HPDE6-E6E7 (cell line): ENCODE measurements around the gene GIMAP1.

Experiments used
- DNase-seq: peaks from one replicate; pipeline ENCODE4 v3.0.0; 2011; ENCODE audit warnings: missing footprints; ENCODE audit errors: extremely low spot score

GIMAP1 gene

DNA sequence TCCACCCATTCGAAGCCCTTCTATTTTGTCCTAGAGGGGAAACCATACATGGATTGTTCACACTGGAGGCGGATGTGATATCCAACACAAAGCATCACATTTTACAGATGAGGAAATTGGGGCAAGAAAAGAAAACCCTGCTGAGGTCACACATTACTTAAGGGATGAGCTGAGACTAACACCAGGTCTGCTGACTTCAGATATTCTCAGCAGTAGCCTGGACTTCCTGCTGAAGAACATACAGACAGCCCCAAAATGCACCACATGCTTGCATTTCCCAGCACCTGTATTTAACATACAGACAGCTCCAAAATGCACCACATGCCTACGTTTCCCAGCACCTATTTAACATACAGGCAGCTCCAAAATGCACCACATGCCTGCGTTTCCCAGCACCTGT lies 32.0 kb downstream of the GIMAP1 start:
- no peak for DNase-seq

DNA sequence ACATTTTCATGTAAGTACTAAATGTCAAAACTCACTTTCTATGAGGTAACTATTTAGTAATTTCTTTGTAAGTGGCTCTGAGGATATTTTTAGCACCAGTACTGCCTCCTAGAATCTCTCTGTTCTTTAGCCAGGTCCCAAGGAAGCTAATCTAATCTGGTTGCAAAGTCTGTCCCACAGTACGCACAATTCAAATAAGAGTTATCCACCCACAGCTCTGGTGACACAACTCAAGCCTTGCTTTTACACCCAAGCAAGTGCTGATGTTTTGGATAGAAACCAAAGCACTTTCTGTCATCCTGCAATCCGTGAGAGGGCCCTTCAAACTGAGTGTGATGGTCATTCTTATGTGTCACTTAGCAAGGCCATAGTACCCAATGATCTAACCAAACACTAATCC lies 35.3 kb downstream of the GIMAP1 start:
- no peak for DNase-seq

DNA sequence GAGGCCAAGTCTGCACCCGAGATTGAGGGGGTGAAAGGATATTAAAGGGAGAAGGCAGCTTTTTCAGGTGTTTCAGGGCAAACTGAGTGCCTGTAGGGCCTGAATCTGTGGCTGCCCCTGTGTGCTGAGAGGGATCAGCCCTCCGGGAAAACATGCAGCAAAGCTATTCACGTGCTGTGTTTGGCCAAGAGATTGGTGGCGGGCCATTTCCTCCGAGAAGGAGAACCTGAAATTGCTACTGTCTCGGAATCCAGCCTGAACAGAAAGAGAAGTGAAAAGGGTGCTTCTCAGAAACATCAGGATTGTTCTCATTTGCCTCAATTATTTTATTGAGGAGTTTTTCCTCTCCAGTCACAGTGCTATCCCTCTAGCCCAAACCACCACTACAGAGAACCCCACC lies 36.8 kb downstream of the GIMAP1 start:
- DNase-seq = no peak

DNA sequence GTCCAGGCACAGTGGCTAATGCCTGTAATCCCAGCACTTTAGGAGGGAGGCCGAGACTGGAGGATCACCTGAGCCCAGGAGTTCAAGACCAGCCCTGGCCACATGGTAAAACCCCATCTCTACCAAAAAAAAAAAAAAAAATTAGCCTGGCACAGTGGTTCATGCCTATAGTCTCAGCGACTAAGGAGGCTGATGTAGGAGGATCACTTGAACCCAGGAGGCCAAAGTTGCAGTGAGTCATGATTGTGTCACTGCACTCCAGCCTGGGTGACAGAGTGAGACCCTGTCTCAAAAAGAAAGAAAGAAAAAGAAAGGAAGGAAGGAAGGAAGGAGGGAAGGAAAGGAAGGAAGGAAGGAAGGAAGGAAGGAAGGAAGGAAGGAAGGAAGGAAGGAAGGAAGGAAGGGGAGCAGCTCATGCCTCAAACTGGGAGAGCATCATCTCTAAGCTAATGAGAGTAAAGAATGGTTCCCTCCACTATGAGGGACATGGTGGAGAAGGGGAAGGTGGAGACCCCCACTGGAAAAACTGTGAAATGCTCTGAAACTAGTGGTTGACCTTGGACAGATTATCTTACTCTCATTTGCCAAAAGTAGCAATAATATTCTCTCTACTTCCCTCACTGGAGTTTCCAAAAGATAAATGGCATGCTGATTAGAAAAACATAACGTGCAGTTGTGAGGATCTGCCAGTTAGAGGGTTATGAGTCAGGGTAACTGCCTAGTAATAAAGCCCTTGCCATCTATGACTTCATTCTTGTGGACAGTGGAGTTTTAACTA lies 37.6 kb downstream of the GIMAP1 start:
- no peak for DNase-seq

DNA sequence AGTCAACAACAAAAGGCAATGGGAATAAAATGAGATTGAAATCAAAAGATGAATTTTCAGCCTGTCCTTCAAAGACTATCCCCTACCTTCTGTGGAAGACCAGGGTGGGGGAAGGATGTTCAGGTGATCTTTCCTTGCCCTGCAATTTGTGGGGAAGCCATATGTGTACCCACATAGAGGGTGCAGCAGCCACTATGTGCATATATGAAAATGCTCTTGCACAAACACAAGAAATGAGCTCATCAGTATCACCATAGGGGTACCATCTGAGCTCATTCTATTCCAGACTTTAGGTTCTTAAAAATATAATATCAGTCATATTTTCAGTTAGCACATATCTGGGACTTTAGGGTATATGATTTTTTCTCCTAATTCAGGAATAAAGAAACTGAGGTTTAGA lies 38.5 kb downstream of the GIMAP1 start:
- DNase-seq = no peak

DNA sequence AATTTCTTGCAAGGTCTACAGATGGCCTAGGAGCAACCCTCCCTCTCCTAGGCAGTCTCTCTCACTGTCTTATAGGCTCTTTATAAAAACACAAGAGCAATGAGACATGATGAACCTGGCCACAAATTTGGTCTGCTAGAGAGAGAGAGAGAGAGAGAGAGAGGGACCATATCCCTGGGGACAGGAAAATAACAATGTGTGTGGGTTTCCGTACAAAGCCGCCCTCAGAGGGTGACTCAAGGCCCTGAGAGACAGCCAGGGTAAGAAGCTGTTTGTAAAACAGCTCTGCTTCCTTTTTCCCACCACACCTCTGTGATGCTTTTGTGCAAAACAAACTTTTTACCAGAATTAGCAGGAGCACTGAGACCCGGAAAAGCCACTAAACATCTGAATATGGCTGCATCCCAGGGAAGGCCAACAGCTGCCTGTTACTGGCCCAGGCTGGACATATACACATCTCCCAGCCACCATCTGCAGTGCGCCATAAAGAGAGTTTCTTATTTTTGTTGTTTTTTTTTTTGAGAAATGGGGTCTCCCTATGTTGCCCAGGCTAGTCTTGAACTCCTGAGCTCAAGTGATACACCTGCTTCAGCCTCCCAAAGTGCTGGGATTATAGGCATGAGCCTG lies 39.2 kb downstream of the GIMAP1 start:
- no peak for DNase-seq

DNA sequence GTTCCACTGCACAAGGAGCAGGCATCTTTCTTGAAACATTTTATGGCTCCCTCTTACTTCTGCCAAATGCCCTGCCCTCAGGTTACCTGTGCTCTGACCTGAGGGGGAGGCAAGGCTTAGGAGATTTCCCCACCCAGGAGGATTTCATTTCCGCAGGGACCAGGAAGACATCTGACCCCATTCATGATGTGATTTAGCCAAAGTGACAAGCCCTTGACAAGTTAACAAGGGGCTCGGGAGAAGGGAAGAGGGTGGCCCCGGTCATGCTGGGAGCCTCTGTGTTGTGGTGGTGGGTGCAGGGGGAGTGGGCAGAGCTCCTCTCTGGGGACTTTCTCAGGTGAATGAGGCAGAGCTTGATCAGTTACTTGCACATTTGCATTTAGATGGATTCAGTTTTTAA lies 39.8 kb downstream of the GIMAP1 start:
- DNase-seq = no peak

DNA sequence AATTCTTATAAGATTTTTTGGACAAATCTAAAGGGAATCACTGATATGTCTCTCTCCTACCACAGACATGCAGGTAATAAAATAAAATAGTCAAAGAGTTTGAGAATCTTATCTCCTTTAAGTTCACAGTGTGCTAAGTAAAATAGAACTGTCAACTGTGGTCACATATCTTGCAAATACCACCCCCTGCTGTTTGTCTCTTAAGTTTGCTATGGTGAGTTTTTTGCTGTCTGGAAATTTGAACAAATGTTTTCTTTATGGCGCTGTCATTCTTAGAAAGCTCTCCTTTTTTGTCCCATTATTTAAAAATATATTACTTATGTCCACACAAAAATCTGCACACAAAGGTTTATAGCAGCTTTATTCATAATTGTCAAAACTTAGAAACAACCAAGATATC lies 40.4 kb downstream of the GIMAP1 start:
- DNase-seq = no peak

DNA sequence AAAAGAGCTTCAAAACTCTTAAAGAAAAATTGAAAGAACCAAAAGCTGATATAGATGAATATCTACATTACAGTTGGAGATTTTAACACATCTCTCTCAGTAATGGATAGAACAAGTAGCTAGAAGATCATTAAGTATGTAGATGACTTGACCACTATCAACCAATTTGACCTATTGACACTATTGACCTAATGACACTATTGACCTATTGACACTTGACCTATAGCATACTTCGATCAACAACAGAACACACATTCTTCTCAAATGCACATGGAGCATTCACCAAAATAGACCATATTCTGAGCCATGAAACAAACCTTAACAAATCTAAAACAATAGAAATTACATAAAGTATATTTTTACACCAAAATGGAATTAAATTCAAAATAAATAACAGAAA lies 43.1 kb downstream of the GIMAP1 start:
- DNase-seq = no peak

DNA sequence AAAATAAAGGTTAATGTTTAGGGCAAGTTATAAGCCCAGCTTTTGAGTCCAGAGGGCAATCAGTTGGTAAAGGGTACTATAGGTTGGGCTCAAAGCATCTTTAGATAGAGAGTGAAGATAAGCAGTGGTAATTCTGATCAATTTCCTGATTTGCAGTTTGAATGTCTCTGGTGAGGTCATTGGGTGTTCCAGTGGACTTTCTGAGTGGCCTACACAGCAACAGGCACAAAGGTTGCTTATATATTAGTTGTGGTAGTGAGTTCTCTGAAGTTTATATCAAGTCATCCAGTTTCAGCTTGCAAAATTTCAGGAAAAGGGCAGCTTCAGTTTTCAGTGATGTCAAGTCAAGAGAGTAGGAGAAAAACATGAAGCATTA lies 49.9 kb downstream of the GIMAP1 start:
- no peak for DNase-seq

DNA sequence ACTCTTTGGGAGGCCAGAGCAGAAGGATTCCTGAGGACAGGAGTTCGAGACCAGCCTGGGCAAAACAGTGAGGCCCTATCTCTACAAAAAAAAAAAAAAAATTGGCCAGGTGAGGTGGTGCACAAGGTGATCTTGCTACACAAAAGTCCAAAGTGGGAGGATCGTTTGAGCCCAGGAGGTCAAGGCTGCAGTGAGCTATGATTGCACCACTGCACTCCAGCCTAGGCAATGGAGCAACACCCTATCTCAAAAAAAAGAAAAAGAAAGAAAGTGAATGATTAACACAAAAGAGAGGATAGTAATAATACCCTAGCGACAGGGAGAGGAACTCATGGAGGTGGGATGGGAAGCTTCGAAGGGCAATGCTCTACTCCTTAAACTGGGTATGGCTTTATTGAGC lies 53.4 kb downstream of the GIMAP1 start:
- DNase-seq = no peak
